ENCODE results near the gene NASP. TPM values are rescaled to one million over a fixed set of nuclear protein-coding genes. Genes with fewer than 3 reads are reported as not detected.

Gene NASP
- total and polyA plus RNA-seq, 2 experiments from 2014 or later = 68.6 to 82.6 TPM

DNA sequence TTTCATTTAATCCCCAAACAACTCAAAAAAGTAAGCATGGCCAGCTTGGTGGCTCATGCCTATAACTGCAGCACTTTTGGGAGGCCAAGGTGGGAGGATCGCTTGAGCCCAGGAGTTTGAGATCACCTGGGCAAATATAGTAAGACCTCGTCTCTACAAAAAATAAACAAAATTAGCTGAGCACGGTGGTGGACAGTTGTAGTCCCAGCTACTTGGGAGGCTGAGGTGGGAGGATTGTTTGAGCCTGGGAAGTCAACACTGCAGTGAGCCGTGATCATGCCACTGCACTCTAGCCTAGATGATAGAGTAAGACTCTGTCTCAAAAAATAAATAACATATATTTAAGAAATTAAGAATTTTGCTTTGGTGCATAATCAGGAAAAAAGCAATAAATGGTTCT is 39.3 kb upstream of the NASP start:
- Histone ChIP-seq H3K9me3 (ENCODE audit: low read depth) (no peaks in the 10 kb centered on the region), H3K36me3 (replicated peaks; ENCODE audit: insufficient read depth, low read depth) (no peaks in the 10 kb centered on the region), H3K4me1 (ENCODE audit: insufficient read depth) (no peaks in the 10 kb centered on the region), H3K27ac (peak overlapping the region; percentile 52), H3K9me2 (replicated peaks; ENCODE audit: insufficient read depth) (no peaks in the 10 kb centered on the region), H3K4me3 (no peak overlapping the region), H3K4me2 (no peak overlapping the region), H3K79me2 (no peaks in the 10 kb centered on the region), H2AFZ (no peak overlapping the region), H3K27me3 (no peaks in the 10 kb centered on the region), H4K20me1 (ENCODE audit: insufficient read depth, poor library complexity, severe bottlenecking) (no peaks in the 10 kb centered on the region)
- DNase-seq (ENCODE audit: low spot score) = no peak
- TF ChIP-seq, protein P1, sequence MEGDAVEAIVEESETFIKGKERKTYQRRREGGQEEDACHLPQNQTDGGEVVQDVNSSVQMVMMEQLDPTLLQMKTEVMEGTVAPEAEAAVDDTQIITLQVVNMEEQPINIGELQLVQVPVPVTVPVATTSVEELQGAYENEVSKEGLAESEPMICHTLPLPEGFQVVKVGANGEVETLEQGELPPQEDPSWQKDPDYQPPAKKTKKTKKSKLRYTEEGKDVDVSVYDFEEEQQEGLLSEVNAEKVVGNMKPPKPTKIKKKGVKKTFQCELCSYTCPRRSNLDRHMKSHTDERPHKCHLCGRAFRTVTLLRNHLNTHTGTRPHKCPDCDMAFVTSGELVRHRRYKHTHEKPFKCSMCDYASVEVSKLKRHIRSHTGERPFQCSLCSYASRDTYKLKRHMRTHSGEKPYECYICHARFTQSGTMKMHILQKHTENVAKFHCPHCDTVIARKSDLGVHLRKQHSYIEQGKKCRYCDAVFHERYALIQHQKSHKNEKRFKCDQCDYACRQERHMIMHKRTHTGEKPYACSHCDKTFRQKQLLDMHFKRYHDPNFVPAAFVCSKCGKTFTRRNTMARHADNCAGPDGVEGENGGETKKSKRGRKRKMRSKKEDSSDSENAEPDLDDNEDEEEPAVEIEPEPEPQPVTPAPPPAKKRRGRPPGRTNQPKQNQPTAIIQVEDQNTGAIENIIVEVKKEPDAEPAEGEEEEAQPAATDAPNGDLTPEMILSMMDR (IDR thresholded peaks at IDR 0.05; ENCODE audit: poor library complexity) = no peak
- TF ChIP-seq EZH2 (IDR thresholded peaks at IDR 0.05; ENCODE audit: borderline replicate concordance) (no peak), EZH2phosphoT487 (IDR thresholded peaks at IDR 0.05; ENCODE audit: low read depth, severe bottlenecking, unreplicated experiment) (no peak)
- WGBS (ENCODE audit: low lambda C conversion rate, missing lambda C conversion rate) = 89% methylated on average over 4 of the region's 4 CpGs

- Histone ChIP-seq H3K36me3 (replicated peaks; ENCODE audit: insufficient read depth, low read depth) (no peaks in the 10 kb centered on the region), H3K4me3 (no peak overlapping the region), H3K9me2 (replicated peaks; ENCODE audit: insufficient read depth) (no peaks in the 10 kb centered on the region), H3K27ac (peak overlapping the region; percentile 52), H3K9me3 (ENCODE audit: low read depth) (no peaks in the 10 kb centered on the region), H3K4me1 (ENCODE audit: insufficient read depth) (peaks cover 1% of the 10 kb centered on the region), H3K4me2 (no peak overlapping the region), H4K20me1 (ENCODE audit: insufficient read depth, poor library complexity, severe bottlenecking) (no peaks in the 10 kb centered on the region), H3K27me3 (no peaks in the 10 kb centered on the region), H2AFZ (no peak overlapping the region), H3K79me2 (no peaks in the 10 kb centered on the region)
- WGBS (ENCODE audit: low lambda C conversion rate, missing lambda C conversion rate) = 76% methylated on average over 6 of the region's 6 CpGs
- no peak for DNase-seq (ENCODE audit: low spot score)
- TF ChIP-seq, protein P1 (IDR thresholded peaks at IDR 0.05; ENCODE audit: poor library complexity) = no peak
- no peak for TF ChIP-seq EZH2 (IDR thresholded peaks at IDR 0.05; ENCODE audit: borderline replicate concordance)
- TF ChIP-seq EZH2phosphoT487 (IDR thresholded peaks at IDR 0.05; ENCODE audit: low read depth, severe bottlenecking, unreplicated experiment) = no peak
Measured at GRCh38 chr1:45545019-45545493, 38.8 kb upstream of the NASP start.

DNA sequence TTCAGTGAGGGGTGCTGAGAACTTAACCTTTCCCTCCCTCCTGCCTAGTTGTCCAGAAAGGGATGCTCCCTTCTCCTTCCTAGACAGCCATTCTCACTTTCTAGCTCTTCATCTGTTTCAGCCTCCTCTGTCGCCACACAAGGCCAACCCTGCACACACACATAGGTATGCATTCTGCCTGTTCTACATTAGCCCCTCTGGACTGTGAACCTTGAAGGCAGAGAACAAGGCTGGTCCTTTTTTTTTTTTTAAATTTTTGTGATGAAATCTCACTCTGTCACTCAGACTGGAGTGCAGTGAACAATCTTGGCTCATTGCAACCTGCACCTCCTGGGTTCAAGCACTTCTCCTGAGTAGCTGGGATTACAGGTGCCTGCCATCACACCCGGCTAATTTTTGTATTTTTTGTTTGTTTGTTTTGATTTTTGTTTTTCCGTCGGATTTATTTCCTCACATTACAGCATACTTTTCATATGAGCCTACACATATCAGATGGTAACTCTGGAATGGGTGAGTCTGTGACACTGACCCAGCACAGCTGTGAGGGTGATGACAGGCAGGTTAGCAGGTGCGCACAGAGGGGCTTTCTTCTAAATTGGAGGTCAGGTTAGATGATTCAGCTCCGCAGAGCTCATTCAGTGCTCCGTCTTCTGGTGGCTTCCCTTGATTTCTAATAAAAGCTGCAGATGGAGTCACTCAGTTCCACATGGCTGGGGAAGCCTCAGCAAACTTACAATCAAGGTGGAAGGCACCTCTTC is 38.1 kb upstream of the NASP start:
- Histone ChIP-seq H3K4me2 (no peak overlapping the region), H3K27ac (peak overlapping the region; percentile 52), H3K9me2 (replicated peaks; ENCODE audit: insufficient read depth) (no peaks in the 10 kb centered on the region), H3K4me1 (ENCODE audit: insufficient read depth) (peaks cover 5% of the 10 kb centered on the region), H3K9me3 (ENCODE audit: low read depth) (no peaks in the 10 kb centered on the region), H3K27me3 (no peaks in the 10 kb centered on the region), H2AFZ (no peak overlapping the region), H3K79me2 (no peaks in the 10 kb centered on the region), H3K36me3 (replicated peaks; ENCODE audit: insufficient read depth, low read depth) (no peaks in the 10 kb centered on the region), H4K20me1 (ENCODE audit: insufficient read depth, poor library complexity, severe bottlenecking) (no peaks in the 10 kb centered on the region), H3K4me3 (no peak overlapping the region)
- no peak for TF ChIP-seq EZH2phosphoT487 (IDR thresholded peaks at IDR 0.05; ENCODE audit: low read depth, severe bottlenecking, unreplicated experiment)
- TF ChIP-seq, protein P1 (IDR thresholded peaks at IDR 0.05; ENCODE audit: poor library complexity) = no peak
- TF ChIP-seq EZH2 (IDR thresholded peaks at IDR 0.05; ENCODE audit: borderline replicate concordance) = no peak
- DNase-seq (ENCODE audit: low spot score) = peak; percentile 35
- WGBS (ENCODE audit: low lambda C conversion rate, missing lambda C conversion rate) = 88% methylated on average over 7 of the region's 7 CpGs

Data from hepatocyte (in vitro differentiated cells).